Sciatic nerve (tissue), 2 donors: ENCODE data around the gene ST3GAL6. TPM values are rescaled to one million over a fixed set of nuclear protein-coding genes. Genes with fewer than 3 reads are reported as not detected.

Experiments used
- ATAC-seq: fragments of 200-7000 bp; cut with Tn5 transposase; one replicate; pipeline ENCODE4 v1.9.1; 2020; ENCODE audit warnings: mild to moderate bottlenecking, moderate library complexity
- DNase-seq: peaks from one replicate; pipeline ENCODE4 v3.0.0-alpha.2; 2020; ENCODE audit warnings: low spot score
- intact Hi-C: fragments of 100-400 bp; cut with DNase I; formaldehyde crosslinking; loops from one replicate; pipeline ENCODE4 v1.14.2; 2022
- total RNA-seq: library from RNA; stranded (reverse); fragmentation: NEBNext Ultra II Directional; extraction: Animal tissue kit (Norgen Biotek cat#: 25700); gene quantifications from one replicate; pipeline ENCODE4 v1.2.1, GENCODE V29; 2021
- donor health status: DM: no; HTN: no; CAD: no.
- donor health status: DM: no; HTN: no; CAD: no.

ST3GAL6 gene
- total RNA-seq: 25.1 TPM

DNA sequence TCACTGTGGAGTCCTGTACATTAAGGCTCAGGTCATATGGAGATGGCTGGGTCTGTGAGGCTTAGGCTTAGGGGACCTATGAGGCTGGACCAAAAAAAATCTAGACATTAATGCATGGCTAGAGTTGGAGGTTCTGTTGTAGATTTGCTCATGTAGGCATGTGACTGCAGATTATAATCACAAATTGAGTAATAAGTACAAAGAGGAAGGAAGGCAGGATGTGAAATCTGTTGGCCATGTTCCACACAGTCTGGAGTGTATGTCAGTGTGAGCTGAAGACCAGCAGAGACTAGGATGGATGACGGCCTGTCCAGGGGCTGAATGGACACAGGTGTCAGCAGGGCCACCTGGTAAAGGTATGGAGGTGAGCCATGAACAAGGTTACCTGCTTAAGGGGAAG is at the start of gene ST3GAL6:
ST3GAL6 (plus strand) TSS at position 265 of the 400 bp plus-strand sequence. CDS start 5,101 bp downstream, outside the sequence.
- DNase-seq (no peak), ATAC-seq (peak; percentile 82)
- intact Hi-C loops: no loop called here

- DNase-seq: no peak
- intact Hi-C loops: no loop called here
- ATAC-seq: no peak
Observed at GRCh38 chr3:98713984-98714383, 49.2 kb upstream of the ST3GAL6 start.

GRCh38 chr3:98717584-98717983 is 45.6 kb upstream of the ST3GAL6 start:
- DNase-seq: no peak
- no peak for ATAC-seq
- intact Hi-C loops: no loop called here

DNA sequence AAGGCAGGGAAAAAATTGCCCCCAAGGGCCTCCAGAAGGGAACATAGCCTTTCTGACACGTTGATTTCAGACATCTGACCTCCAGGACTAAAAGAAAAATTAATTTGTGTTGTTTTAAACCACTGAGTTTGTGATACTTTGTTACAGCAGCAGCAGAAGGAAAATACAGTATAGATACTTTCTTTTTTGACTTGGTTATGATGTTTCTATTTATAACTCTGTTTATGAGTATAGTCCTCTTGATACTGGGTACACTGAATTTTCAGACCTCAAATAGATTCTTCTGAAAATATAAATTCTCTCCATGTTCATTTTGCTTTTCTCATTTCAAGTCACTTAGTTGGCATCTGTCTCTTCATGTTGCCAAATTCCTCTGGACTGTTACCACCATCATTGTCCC is 44.4 kb upstream of the ST3GAL6 start:
- ATAC-seq: no peak
- DNase-seq: no peak
- intact Hi-C loops: no loop called here

GRCh38 chr3:98721776-98722175 is 41.4 kb upstream of the ST3GAL6 start:
- intact Hi-C loops: no loop called here
- no peak for ATAC-seq
- DNase-seq: no peak

GRCh38 chr3:98722389-98722788 is 40.8 kb upstream of the ST3GAL6 start:
- DNase-seq (no peak), ATAC-seq (no peak)
- intact Hi-C loops: no loop called here

DNA sequence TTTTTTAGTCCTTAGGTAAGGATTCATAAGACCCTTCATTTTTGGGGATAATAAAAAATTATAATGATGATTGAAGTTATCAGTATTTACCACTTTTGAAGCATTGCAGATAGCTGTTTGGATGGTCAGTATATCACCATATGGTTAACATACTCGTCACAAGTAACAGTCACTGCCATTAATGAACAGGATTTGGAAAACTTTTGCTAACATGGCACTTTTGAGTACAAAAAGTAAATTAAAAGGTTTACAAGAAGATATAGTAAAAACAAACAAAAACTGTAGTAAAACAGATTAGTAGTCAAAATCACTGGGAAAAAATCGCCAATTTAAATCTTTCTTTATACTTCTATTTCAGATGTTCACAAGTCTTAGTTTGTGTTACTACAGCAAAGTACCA is 37.8 kb upstream of the ST3GAL6 start:
- ATAC-seq: no peak
- no peak for DNase-seq
- intact Hi-C loops: no loop called here

DNA sequence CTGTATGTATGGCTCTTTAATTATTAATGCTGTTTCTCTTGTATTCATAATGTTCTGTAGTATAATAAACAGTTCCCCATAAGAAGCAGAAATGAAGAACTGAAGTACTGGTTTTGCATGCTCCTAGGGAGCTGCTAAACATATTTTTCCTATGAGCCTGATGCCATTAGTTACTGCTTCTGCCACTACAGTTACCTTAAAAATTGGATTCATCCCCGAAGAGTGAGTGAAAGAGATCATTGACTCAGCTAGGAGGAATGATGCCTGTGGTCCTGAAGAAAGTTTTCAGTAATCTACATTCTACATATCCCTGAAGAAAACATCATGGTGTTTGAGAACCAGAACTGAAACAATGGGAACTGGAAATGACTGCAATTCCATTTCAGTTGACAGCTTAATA is 37.1 kb upstream of the ST3GAL6 start:
- intact Hi-C loops: no loop called here
- no peak for ATAC-seq
- DNase-seq: no peak

GRCh38 chr3:98727638-98728037 is 35.5 kb upstream of the ST3GAL6 start:
- intact Hi-C loops: no loop called here
- no peak for ATAC-seq

GRCh38 chr3:98728672-98729071 is 34.5 kb upstream of the ST3GAL6 start:
- no peak for DNase-seq
- intact Hi-C loops: no loop called here
- no peak for ATAC-seq

More at GRCh38 chr3:98727638-98728037, 35.5 kb upstream of the ST3GAL6 start:
- DNase-seq: no peak

- intact Hi-C loops: no loop called here
- no peak for DNase-seq
- no peak for ATAC-seq
Observed at GRCh38 chr3:98730338-98730737, 32.8 kb upstream of the ST3GAL6 start.

DNA sequence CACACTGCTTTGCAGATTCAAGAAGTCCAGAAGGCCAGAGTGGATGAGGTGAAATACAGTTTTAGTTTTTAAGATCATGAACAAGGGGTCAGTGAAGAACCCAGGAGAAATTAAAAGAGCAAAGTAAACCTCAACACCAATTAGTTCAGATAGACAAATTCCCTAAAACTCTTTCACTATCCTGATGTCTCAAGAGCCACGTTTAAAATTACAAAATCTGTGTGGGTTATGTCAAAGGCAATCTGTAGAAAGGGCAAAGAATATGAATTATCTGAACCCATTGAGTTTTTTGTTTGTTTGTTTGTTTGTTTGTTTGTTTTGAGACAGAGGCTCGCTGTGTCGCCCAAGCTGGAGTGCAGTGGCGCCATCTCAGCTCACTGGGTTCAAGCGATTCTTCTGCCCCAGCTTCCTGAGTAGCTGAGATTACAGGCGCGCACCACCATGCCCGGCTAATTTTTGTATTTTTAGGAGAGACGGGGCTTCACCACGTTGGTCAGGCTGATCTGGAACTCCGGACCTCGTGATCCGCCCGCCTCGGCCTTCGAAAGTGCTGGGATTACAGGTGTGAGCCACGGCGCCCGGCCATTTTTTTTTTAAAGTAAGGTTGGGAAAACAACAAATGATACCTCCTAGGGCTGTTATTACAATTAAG is 32.1 kb upstream of the ST3GAL6 start:
- DNase-seq (no peak), ATAC-seq (no peak)
- intact Hi-C loops: no loop called here

DNA sequence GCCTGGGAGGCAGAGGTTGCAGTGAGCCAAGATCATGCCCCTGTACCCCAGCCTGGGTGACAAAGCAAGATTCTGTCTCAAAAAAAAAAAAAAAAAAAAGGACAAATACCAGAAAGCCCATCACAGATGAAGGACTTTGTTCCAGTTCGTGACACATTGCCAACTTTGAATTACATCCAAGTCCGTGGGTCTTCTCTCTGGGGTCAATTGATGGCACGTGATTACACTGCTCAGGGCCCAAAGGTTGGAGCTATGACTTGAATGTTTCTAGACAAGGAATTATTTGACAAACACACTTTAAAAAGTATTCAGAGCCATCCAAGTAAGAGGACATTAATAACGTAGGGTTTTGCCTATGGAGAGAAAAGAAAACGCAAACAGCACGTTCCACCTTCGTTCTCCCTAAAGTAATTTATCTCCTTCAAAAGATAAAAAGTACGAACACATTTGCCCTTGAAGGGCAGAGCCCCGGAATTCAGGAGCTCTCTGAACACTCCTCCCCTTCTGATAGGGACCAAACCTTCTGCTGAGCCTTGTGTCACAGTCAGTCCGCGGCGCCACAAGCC is 31.3 kb upstream of the ST3GAL6 start:
- ATAC-seq (peak; percentile 79), DNase-seq (no peak)
- intact Hi-C loops: no loop called here

DNA sequence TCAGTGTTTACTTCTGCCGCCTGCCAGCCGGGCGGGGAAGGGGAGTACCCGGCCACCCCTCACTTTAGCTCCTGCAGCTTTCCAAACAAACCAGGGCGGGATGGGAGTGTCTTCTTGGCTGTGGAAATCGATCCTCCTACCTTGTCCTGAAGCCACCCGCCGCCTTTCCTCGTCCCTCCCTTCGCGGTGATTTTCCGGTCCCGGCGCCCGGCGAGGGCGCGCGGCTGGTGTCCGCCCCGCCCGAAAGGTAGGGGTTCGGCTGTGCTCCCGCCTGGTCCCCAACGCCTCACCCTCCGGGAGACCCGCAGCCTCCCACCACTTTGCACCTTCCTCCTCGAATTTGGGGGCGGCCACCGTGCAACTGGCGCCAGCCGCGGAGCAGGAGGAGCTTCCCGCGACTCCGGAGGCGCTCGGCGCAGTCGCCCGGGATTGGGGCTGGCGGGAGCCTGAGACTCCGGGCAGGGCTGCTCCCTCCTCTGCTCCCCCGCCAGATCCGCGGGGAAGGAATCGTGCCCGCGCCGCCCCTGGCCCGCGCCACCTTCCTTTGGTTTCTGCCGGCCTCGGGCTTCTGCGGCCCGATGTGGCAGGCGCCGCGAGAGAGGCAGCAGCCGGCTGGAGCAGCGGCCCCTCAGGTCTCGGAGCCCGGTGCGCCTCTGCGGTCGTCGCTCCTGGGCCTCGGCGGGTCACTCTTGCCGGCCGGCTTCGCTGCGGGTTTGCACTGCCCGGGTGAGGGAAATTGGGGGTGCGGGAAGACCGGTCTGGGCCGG is 30.7 kb upstream of the ST3GAL6 start:
- DNase-seq (peak; percentile 78), ATAC-seq (peak; percentile 71)
- intact Hi-C loops: no loop called here

DNA sequence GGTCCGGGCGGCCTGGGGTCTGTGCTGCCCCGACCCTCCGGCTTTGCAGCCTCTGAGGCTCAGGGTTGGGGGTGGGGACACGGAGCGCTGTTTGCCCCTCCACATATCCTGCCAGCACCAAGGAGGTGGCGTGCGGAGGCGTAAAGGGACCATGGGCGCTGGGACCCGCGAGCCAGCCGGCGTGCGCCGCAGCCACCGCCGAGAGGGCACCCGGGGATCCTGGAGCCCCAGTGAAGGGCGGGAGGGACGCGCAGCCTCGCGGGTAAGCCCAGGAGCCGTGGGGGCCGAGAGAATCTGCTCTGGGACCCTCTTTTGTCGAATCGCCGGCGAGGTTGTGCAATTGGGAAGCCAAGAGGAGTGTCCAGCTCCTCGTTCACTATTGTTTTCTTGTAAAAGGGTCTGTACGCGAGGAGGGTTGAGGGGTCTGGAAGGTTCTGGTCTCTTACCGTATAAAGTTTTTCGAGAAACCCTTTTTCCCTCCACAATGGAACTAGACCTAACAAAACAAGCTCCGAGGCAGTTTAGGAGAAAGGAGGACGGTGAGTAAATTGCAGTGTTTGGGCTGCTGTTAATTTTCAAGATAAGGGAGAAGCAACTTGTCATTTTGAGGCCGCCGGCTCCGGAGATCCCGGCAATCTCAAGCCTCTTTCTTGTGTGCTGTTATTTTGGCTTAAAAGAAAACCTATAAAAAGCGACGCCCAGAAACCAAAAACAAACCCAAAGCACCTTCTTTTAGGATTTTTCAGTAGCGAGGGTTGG is 29.9 kb upstream of the ST3GAL6 start:
- peak; percentile 65 for DNase-seq
- intact Hi-C loops: no loop called here
- ATAC-seq: peak; percentile 70

- intact Hi-C loops: no loop called here
- DNase-seq: no peak
- peak; percentile 33 for ATAC-seq
Observed at GRCh38 chr3:98733812-98734281, 29.3 kb upstream of the ST3GAL6 start.

DNA sequence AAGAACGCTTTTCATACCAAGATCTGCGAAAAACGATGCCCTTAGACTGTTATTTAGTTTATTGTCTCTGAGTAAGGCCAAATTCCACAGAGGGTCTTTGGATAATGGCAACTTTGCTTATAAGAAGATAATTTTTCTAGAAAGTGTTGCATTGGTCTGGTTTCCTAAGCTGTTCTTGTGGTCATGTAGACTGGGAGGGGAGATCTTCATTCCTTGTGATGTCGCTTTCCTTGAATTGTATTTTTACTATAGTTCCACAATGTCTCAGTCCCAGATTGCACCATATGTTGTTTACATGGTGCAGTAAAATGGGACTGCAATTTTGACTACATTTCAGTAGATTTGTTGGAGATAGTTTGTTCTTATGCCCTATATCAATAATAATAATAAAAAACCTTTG is 28.8 kb upstream of the ST3GAL6 start:
- no peak for DNase-seq
- intact Hi-C loops: no loop called here
- ATAC-seq: no peak

GRCh38 chr3:98734735-98735134 is 28.4 kb upstream of the ST3GAL6 start:
- ATAC-seq: no peak
- DNase-seq: no peak
- intact Hi-C loops: no loop called here

DNA sequence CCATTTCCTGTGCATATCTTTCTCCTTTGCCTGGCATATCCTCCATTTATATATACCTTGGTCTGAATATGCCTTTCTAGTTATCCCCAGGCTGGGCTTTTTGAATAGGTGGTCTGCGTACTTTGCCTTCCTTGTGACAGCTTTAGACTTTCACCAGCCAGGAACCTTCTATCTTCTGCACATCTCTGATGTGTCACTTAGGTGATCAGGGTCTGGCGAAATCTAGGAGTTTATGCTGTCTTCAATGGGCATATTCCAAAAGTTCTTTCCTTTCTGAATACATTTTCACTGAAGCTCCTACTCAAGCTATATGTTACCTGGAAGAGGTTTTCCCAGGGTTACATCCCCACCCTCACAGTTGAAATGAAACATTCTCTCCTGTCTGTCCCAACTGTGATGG is 27.8 kb upstream of the ST3GAL6 start:
- no peak for ATAC-seq
- intact Hi-C loops: no loop called here
- no peak for DNase-seq
